ENCODE data around the gene KRT86.

KRT86 gene

GRCh38 chr12:52270541-52271070 is 3.8 kb upstream of the KRT86 start:
- Histone ChIP-seq H3K27ac (ENCODE audit: low read depth, low read length) (no peak overlapping the region), H3K36me3 (ENCODE audit: control insufficient read depth, low read length) (no peaks in the 10 kb centered on the region)
- no peak for TF ChIP-seq CTCF (IDR thresholded peaks at IDR 0.05; ENCODE audit: low read depth, low read length, poor library complexity, severe bottlenecking)
- no peak for TF ChIP-seq EZH2phosphoT487 (IDR thresholded peaks at IDR 0.05; ENCODE audit: borderline replicate concordance, low read length)

GRCh38 chr12:52271158-52271557 is 3.3 kb upstream of the KRT86 start:
- no peaks in the 10 kb centered on the region for H3F3A ChIP-seq (ENCODE audit: control insufficient read depth, insufficient read depth)
- no peak for TF ChIP-seq CTCF (IDR thresholded peaks at IDR 0.05; ENCODE audit: low read depth, low read length, poor library complexity, severe bottlenecking)
- no peaks in the 10 kb centered on the region for H3K4me1 ChIP-seq (ENCODE audit: control insufficient read depth, low read length)
- no peak overlapping the region for H3K27ac ChIP-seq (ENCODE audit: low read depth, low read length)
- no peaks in the 10 kb centered on the region for H3K9me2 ChIP-seq (replicated peaks; ENCODE audit: control insufficient read depth, low read length)
- no peaks in the 10 kb centered on the region for H3K9me3 ChIP-seq (ENCODE audit: control insufficient read depth, insufficient read depth, low read length)
- H3K79me2 ChIP-seq (ENCODE audit: control insufficient read depth, low read length): no peaks in the 10 kb centered on the region
- no peaks in the 10 kb centered on the region for H4K20me1 ChIP-seq (ENCODE audit: control insufficient read depth, insufficient read depth, low read depth, low read length)
- H3K36me3 ChIP-seq (ENCODE audit: control insufficient read depth, low read length): no peaks in the 10 kb centered on the region
- no peak overlapping the region for H3K4me3 ChIP-seq (ENCODE audit: low read length)
- 0 out of 2 replicates have a peak, but pooled peaks cover 4% of the 10 kb centered on the region for H3K27me3 ChIP-seq (ENCODE audit: control insufficient read depth, low read length)
- no peak overlapping the region for H3K4me2 ChIP-seq (ENCODE audit: low read length)

More at GRCh38 chr12:52270541-52271070, 3.8 kb upstream of the KRT86 start:
- Histone ChIP-seq H3K27me3 (ENCODE audit: control insufficient read depth, low read length) (0 out of 2 replicates have a peak, but pooled peaks cover 4% of the 10 kb centered on the region), H3F3A (ENCODE audit: control insufficient read depth, insufficient read depth) (no peaks in the 10 kb centered on the region), H3K4me3 (ENCODE audit: low read length) (no peak overlapping the region), H3K9me2 (replicated peaks; ENCODE audit: control insufficient read depth, low read length) (no peaks in the 10 kb centered on the region), H3K9me3 (ENCODE audit: control insufficient read depth, insufficient read depth, low read length) (no peaks in the 10 kb centered on the region), H3K4me2 (ENCODE audit: low read length) (no peak overlapping the region), H3K79me2 (ENCODE audit: control insufficient read depth, low read length) (no peaks in the 10 kb centered on the region), H4K20me1 (ENCODE audit: control insufficient read depth, insufficient read depth, low read depth, low read length) (no peaks in the 10 kb centered on the region), H3K4me1 (ENCODE audit: control insufficient read depth, low read length) (no peaks in the 10 kb centered on the region)

- H3K27ac ChIP-seq (ENCODE audit: low read depth, low read length): no peak overlapping the region
- H3K27me3 ChIP-seq (ENCODE audit: control insufficient read depth, low read length): peaks cover 10% of the 10 kb centered on the region; the same call in 1 of the 2 replicates
- no peaks in the 10 kb centered on the region for H3K4me1 ChIP-seq (ENCODE audit: control insufficient read depth, low read length)
- no peaks in the 10 kb centered on the region for H3K79me2 ChIP-seq (ENCODE audit: control insufficient read depth, low read length)
- no peaks in the 10 kb centered on the region for H3K9me3 ChIP-seq (ENCODE audit: control insufficient read depth, insufficient read depth, low read length)
- no peaks in the 10 kb centered on the region for H3K9me2 ChIP-seq (replicated peaks; ENCODE audit: control insufficient read depth, low read length)
- H3K36me3 ChIP-seq (ENCODE audit: control insufficient read depth, low read length): no peaks in the 10 kb centered on the region
- H3F3A ChIP-seq (ENCODE audit: control insufficient read depth, insufficient read depth): no peaks in the 10 kb centered on the region
- TF ChIP-seq CTCF (IDR thresholded peaks at IDR 0.05; ENCODE audit: low read depth, low read length, poor library complexity, severe bottlenecking): no peak
- TF ChIP-seq EZH2phosphoT487 (IDR thresholded peaks at IDR 0.05; ENCODE audit: borderline replicate concordance, low read length): no peak
- no peak overlapping the region for H3K4me3 ChIP-seq (ENCODE audit: low read length)
- no peaks in the 10 kb centered on the region for H4K20me1 ChIP-seq (ENCODE audit: control insufficient read depth, insufficient read depth, low read depth, low read length)
- no peak overlapping the region for H3K4me2 ChIP-seq (ENCODE audit: low read length)
Measured at GRCh38 chr12:52275686-52276085, 1.2 kb downstream of the KRT86 start.
